Mucosa of rectum (tissue), 2 donors: ENCODE results near the gene GINS1.

Source experiments
- H3K27ac ChIP-seq, 2 donors: one replicate each; pipeline ENCODE4 v1.7.0; 2013; ENCODE audit warnings: inconsistent platforms in 2 of 2, low read depth in 2 of 2, low read length in 2 of 2
- H3K27me3 ChIP-seq, 2 donors: one replicate each; pipeline ENCODE4 v1.7.0; 2013; ENCODE audit warnings: low read length in 2 of 2; ENCODE audit not compliant: control insufficient read depth in 2 of 2, insufficient read depth in 2 of 2
- H3K36me3 ChIP-seq, 2 donors: one replicate each; pipeline ENCODE4 v1.7.0; 2013; ENCODE audit warnings: low read length in 2 of 2; ENCODE audit not compliant: control insufficient read depth in 2 of 2, insufficient read depth in 2 of 2
- H3K4me1 ChIP-seq, 2 donors: one replicate each; pipeline ENCODE4 v1.7.0; 2013; ENCODE audit warnings: low read length in 2 of 2, mild to moderate bottlenecking in 1 of 2; ENCODE audit not compliant: control insufficient read depth in 2 of 2, insufficient read depth in 2 of 2
- H3K4me3 ChIP-seq, 2 donors: one replicate each; pipeline ENCODE4 v1.7.0; 2013; ENCODE audit warnings: low read length in 2 of 2
- H3K9ac ChIP-seq, 2 donors: one replicate each; pipeline ENCODE4 v1.7.0; 2013; ENCODE audit warnings: low read length in 2 of 2, low read depth in 1 of 2, mild to moderate bottlenecking in 1 of 2
- H3K9me3 ChIP-seq, 2 donors: one replicate each; pipeline ENCODE4 v1.7.0; 2013; ENCODE audit warnings: low read length in 2 of 2; ENCODE audit not compliant: control insufficient read depth in 2 of 2
- donor health status: healthy.
- donor health status: Normal muscosa, but diverticular disease.

GINS1 gene

DNA sequence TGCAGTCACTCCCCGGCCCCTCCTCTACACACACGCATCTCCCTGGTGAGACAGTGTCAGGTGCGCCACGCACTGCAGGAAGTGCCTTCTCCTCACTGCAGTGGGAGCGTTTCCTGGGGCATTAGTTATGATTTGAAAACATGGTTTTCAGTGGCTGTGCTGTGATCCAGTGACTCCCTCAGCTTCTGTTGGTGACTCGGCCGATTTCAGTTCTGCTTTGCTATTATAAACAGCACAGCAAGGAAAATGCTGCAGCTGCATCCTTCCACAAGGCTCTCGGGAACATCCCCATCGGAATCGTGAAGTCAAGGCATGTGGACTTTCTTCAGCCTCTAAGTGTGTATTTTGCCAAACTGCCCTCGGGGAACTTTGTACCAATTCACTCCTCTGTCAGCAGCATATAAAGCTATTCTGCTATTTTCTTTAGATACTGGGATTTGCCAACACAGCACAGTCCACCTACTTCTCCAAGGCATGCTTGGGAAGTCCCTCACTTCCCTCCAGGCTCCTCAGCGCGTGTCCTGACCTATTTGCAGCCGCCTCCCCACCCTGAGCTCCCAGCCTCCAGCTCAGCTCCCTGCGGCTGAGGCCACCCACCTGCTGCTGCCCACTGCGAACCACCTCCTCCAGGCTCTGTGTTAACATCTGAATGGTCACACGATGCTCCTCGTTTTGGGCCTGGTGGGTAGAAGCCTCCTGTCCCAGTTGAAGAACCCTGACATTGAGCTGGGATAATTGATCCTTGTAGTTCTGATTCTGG lies 54.5 kb downstream of the GINS1 start:
- Histone ChIP-seq H3K4me1 (no peaks in the 10 kb centered on the region), H3K9me3 (no peaks in the 10 kb centered on the region), H3K4me3 (no peak overlapping the region), H3K27ac (peak overlapping the region in 1 of 2 donors; percentile 23), H3K27me3 (no peaks in the 10 kb centered on the region), H3K36me3 (no peaks in the 10 kb centered on the region), H3K9ac (no peak overlapping the region)

DNA sequence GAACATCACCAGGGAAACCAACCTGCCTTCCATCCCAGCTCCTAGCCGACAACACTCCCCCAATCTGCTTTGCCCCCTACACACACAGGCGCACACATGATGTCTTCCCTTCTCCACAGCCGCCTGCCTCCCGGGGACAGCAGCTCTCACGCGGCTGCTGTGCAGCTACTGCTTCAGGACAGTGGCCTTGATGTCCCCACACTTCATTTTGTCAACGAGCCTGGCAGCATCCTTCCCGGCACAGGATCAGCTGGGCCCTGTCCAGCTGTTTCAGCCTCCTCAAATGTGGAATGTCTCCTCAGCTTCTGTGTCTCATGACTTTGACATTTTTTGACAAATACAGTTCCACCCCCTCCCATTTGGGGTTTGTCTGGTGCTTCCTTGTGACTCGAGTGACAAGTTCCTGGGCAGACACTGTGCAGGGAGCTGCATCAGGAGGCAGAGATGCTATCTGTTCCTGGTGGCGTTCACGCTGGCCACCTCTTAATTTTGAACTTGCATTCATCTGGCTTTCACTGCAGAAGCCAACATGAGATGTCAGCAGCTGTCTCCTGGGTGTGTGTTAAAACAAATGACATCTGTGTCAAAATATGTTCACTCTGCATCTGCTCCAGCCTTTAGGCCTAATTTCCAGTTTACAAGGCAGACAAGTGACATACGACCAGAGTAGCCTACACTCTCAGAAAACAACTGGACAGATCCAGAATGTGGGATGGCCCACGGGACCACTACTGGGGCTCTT lies 57.2 kb downstream of the GINS1 start:
- Histone ChIP-seq H3K36me3 (no peaks in the 10 kb centered on the region), H3K9ac (no peak overlapping the region)

DNA sequence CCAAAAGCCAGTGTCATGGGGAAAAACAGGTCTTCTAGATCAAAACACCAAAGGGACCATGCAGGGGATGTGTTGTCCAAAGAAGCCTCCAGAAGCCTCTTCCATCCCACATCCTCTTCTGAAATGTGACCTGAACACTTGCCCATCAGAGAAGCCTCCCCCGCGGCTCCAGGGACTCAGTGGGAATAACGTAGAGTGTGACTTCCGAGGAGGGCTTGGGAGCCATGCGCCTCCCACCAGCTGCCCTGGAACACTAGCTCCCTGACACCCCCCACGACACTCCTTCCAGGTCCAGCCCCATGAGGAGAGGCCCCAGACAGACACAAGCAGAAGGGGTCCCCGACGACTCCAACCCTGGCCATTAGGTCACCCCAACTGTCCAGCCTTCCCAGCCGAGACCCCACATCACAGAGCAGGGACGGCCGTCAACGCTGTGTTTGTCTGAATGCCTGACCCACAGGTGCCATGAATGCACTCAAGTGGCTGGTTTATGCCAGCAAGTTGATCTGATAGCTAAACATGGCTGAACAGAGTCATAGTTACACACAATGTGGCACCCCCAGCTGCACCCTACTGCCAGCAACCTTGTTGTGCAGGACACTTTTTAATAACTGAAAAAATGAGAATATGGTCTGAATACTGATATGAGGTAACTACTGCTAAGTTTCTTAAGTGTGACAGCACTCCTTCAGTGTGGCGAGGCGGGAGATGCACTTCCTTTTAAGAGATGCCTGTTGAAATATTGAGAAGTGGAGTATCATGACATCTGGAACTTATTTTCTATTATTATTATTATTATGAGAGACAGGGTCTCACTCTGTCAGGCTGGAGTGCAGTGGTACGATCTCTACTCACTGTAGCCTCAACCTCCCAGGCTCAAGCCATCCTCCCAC lies 58.0 kb downstream of the GINS1 start:
- Histone ChIP-seq H3K27me3 (no peaks in the 10 kb centered on the region), H3K36me3 (no peaks in the 10 kb centered on the region), H3K9me3 (no peaks in the 10 kb centered on the region), H3K27ac (no peak overlapping the region), H3K4me1 (no peaks in the 10 kb centered on the region), H3K9ac (no peak overlapping the region), H3K4me3 (no peak overlapping the region)

More for the DNA sequence above, 57.2 kb downstream of the GINS1 start:
- Histone ChIP-seq H3K4me3 (no peak overlapping the region), H3K27me3 (no peaks in the 10 kb centered on the region), H3K27ac (no peak overlapping the region), H3K4me1 (no peaks in the 10 kb centered on the region), H3K9me3 (no peaks in the 10 kb centered on the region)

DNA sequence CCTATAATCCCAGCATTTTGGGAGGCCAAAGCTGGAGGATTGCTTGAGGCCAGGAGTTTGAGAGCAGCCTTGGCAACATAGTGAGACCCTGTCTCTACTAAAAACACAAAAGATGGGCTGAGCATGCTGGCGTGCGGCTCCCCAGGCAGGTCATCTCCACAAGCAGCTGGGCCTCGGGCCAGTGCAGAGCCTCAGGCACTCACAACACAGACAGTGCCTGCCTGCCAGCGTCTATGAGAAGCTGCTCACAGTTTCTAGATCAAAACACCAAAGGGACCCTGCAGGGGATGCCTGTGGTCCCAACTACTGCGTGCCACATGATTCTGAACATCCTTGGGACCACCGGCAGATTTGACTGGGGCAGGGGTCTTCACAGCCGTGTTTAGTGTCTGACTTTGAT lies 59.4 kb downstream of the GINS1 start:
- H3K27ac ChIP-seq, result no peak overlapping the region
- no peaks in the 10 kb centered on the region for H3K27me3 ChIP-seq
- no peaks in the 10 kb centered on the region for H3K36me3 ChIP-seq
- H3K9ac ChIP-seq, result no peak overlapping the region
- H3K4me1 ChIP-seq, result no peaks in the 10 kb centered on the region
- H3K9me3 ChIP-seq, result no peaks in the 10 kb centered on the region
- no peak overlapping the region for H3K4me3 ChIP-seq

DNA sequence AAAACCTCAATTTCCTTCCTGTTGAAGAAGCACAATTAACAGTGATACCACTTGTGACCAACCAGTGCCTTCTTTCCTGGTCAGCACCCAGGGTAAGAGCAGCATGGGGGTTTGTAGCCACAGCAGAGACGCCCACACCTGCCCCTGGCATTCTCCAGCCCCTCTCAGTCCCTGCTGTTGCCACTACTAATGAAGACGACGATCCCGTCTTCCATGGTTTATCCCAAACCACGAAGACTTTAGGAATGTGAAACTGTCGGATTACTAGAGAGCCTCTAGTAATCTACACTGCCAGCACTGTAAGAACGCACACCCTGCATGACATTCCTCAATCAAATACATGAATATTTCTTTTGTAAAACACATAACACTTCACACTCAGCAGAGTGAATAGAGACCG lies 60.0 kb downstream of the GINS1 start:
- Histone ChIP-seq H3K9me3 (no peaks in the 10 kb centered on the region), H3K9ac (no peak overlapping the region), H3K4me1 (no peaks in the 10 kb centered on the region), H3K36me3 (no peaks in the 10 kb centered on the region), H3K27me3 (no peaks in the 10 kb centered on the region), H3K4me3 (no peak overlapping the region), H3K27ac (no peak overlapping the region)

DNA sequence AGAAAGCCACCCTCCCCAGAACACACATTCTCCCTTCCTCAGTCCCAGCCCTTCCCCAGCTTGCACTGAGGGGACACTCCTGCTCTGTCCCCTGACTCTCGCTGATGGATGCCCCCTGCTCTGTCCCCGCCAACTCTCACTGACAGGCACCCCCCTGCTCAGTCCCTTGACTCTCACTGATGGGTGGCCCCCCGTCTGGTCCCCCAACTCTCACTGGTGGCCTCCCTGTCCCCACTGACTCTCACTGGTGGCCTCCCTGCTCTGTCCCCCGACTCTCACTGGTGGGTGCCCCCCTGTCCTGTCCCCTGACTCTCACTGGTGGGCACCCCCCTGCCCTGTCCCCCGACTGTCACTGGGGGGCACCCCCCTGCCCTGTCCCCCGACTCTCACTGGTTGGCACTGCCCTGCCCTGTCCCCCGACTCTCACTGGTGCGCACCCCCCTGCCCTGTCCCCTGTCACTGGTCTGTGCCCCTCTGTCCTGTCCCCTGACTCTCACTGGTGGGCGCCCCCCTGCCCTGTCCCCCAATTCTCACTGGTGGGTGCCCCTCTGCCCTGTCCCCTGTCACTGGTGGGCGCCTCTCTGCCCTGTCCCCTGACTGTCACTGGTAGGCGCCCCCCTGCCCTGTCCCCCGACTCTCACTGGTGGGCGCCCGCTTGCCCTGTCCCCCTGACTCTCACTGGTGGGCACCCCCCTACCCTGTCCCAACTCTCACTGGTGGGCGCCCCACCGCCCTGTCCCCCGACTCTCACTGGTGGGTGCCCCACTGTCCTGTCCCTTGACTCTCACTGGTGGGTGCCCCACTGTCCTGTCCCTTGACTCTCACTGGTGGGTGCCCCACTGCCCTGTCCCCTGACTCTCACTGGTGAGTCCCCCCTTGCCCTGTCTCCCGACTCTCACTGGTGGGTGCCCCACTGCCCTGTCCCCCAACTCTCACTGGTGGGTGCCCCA lies 60.9 kb downstream of the GINS1 start:
- H3K9me3 ChIP-seq, result no peaks in the 10 kb centered on the region
- no peak overlapping the region for H3K4me3 ChIP-seq
- no peaks in the 10 kb centered on the region for H3K4me1 ChIP-seq
- no peak overlapping the region for H3K27ac ChIP-seq
- H3K27me3 ChIP-seq, result no peaks in the 10 kb centered on the region
- H3K9ac ChIP-seq, result no peak overlapping the region
- no peaks in the 10 kb centered on the region for H3K36me3 ChIP-seq

DNA sequence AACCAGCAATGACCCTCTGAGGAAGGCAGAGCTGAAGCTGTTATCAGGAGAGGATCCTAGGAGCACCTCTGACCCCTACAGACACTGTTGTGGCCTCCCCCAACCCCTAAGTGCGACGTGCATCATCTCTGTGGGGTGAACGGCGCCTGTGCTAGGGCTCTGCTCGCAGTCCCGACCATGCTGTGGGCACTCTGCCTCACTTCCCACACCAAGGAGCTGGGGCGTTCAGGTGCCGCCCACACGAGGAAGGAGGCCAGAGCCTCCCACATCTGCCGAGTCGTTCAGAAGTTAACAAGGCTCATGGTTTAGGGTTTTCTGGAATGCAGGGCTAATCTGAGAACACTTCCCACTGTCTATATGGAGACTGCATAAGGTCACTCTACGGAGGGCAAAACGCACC lies 62.1 kb downstream of the GINS1 start:
- H3K27me3 ChIP-seq, result no peaks in the 10 kb centered on the region
- no peaks in the 10 kb centered on the region for H3K4me1 ChIP-seq
- H3K27ac ChIP-seq, result no peak overlapping the region
- H3K36me3 ChIP-seq, result no peaks in the 10 kb centered on the region
- no peak overlapping the region for H3K4me3 ChIP-seq
- no peaks in the 10 kb centered on the region for H3K9me3 ChIP-seq
- H3K9ac ChIP-seq, result no peak overlapping the region

DNA sequence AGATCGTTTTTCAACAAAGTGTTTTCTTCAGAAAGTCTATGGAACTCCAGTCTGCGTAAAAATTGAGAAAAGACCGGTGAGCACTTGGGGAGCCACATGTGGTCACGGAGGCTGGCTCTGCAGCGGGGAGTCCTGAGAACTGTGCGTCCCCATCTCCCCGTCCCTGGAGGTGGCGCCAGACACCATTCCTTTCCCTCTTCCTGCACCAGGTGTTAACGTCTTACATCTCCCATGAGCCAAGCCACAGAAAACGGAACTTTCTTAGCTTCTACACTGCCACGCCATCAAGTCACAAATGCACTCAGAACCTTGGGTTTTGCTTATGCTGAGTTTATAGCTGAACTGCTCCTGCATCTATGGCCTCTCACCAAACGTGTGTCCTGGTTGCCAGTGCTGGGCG lies 62.6 kb downstream of the GINS1 start:
- Histone ChIP-seq H3K4me1 (no peaks in the 10 kb centered on the region), H3K27ac (no peak overlapping the region), H3K9me3 (no peaks in the 10 kb centered on the region), H3K9ac (no peak overlapping the region), H3K4me3 (no peak overlapping the region), H3K36me3 (no peaks in the 10 kb centered on the region), H3K27me3 (no peaks in the 10 kb centered on the region)

DNA sequence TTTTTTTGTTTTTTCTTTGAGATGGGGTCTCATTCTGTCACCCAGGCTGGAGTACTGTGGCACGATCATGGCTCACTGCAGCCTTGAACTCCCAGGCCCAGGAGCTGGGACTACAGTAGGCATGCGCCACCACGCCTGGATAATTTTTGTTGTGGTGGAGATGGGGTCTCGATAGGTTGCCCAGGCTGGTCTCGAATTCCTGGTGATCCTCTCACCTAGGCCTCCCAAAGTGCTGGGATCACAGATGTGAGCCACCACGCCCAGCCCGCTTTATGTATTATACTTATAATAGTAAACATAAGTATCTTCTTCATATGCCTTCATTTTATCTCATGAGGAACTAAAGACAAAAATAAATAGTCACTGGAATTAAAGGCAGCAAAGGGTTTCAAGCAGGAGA lies 63.5 kb downstream of the GINS1 start:
- Histone ChIP-seq H3K36me3 (no peaks in the 10 kb centered on the region), H3K27me3 (no peaks in the 10 kb centered on the region), H3K27ac (no peak overlapping the region), H3K9me3 (no peaks in the 10 kb centered on the region), H3K4me1 (no peaks in the 10 kb centered on the region), H3K4me3 (no peak overlapping the region), H3K9ac (no peak overlapping the region)
